Caco-2 (cell line): ENCODE measurements around the gene ELAVL1. TPM values are rescaled to one million over a fixed set of nuclear protein-coding genes. Genes with fewer than 3 reads are reported as not detected.

Experiments
- BruUV-seq: library from RNA; stranded (reverse); fragments of 400-500 nt; replicated peaks from 2 replicates; lab custom pipeline; 2021; lab: Mats Ljungman, UMichigan
- CTCF ChIA-PET: fragments of 300-600 bp; sonication (Branson Sonifier 250); formaldehyde crosslinking; loops from one replicate; lab custom pipeline; 2022; ENCODE audit warnings: antibody characterized with exemption; lab: Charles Lee
- POLR2A ChIA-PET: fragments of 300-600 bp; sonication (Branson Sonifier 250); formaldehyde crosslinking; loops from one replicate; lab custom pipeline; 2022; ENCODE audit warnings: antibody characterized with exemption; lab: Charles Lee
- DNase-seq, 2 experiments: peaks; one replicate each; pipeline versions ENCODE4 v3.0.0 to v3.0.0-alpha.2; 2020 to 2022
- H3K27me3 ChIP-seq: replicated peaks from 2 replicates; pipeline ENCODE4 v1.6.0; 2011; ENCODE audit warnings: low read length; ENCODE audit not compliant: control insufficient read depth, insufficient read depth
- H3K36me3 ChIP-seq: 2 replicates; pipeline ENCODE4 v1.5.1; 2011; ENCODE audit warnings: low read length; ENCODE audit not compliant: control insufficient read depth, insufficient read depth
- H3K4me1 ChIP-seq: fragments of 250-450 bp; sonication (Bioruptor Pico); 2 replicates; pipeline ENCODE4 v1.5.1; 2020; ENCODE audit warnings: mild to moderate bottlenecking
- H3K4me3 ChIP-seq: 2 replicates; pipeline ENCODE4 v1.5.1; 2011; ENCODE audit warnings: low read depth, mild to moderate bottlenecking, control low read depth, low read length
- H3K9me3 ChIP-seq: fragments of 250-450 bp; sonication (Bioruptor Pico); 2 replicates; pipeline ENCODE4 v1.5.1; 2020; ENCODE audit warnings: mild to moderate bottlenecking, moderate library complexity
- H3K27ac Mint-ChIP-seq: one replicate; pipeline ENCODE4 v1.8.0; 2022; ENCODE audit warnings: mixed read lengths; ENCODE audit not compliant: unreplicated experiment
- H3K27me3 Mint-ChIP-seq: one replicate; pipeline ENCODE4 v1.8.0; 2022; ENCODE audit warnings: mixed read lengths; ENCODE audit not compliant: insufficient read depth, unreplicated experiment
- H3K36me3 Mint-ChIP-seq: one replicate; pipeline ENCODE4 v1.8.0; 2022; ENCODE audit warnings: mild to moderate bottlenecking, mixed read lengths; ENCODE audit not compliant: insufficient read depth, unreplicated experiment
- H3K4me1 Mint-ChIP-seq: one replicate; pipeline ENCODE4 v1.8.0; 2022; ENCODE audit warnings: low read depth, mixed read lengths; ENCODE audit not compliant: unreplicated experiment
- H3K4me3 Mint-ChIP-seq: one replicate; pipeline ENCODE4 v1.8.0; 2022; ENCODE audit warnings: mild to moderate bottlenecking, moderate library complexity, mixed read lengths; ENCODE audit not compliant: unreplicated experiment
- H3K9me3 Mint-ChIP-seq: one replicate; pipeline ENCODE4 v1.8.0; 2022; ENCODE audit warnings: mixed read lengths; ENCODE audit not compliant: unreplicated experiment
- CTCF ChIP-seq, 2 experiments: fragments of 200-600 bp in 1 of 2; IDR thresholded peaks; 1 replicate in 1 of 2; 2 replicates in 1 of 2; pipeline versions ENCODE4 v1.5.1 to v1.8.0; 2011 to 2022; ENCODE audit warnings: antibody characterized with exemption in 1 of 2, control low read depth in 1 of 2, inconsistent platforms in 1 of 2, low read depth in 1 of 2, low read length in 1 of 2, mild to moderate bottlenecking in 1 of 2, moderate library complexity in 1 of 2; ENCODE audit not compliant: insufficient read depth in 1 of 2, severe bottlenecking in 1 of 2, unreplicated experiment in 1 of 2
- intact Hi-C: fragments of 100-400 bp; cut with micrococcal nuclease; formaldehyde crosslinking; loops from one replicate; pipeline ENCODE4 v1.10.0; 2022; ENCODE audit not compliant: unreplicated experiment
- total RNA-seq: library from RNA; stranded (reverse); gene quantifications from 2 replicates; pipeline ENCODE4 v1.2.3, GENCODE V29; 2022

ELAVL1 gene
- total RNA-seq, 1 experiment from 2014 or later: 117 TPM

- Mint-ChIP-seq H3K36me3 (peaks cover 97% of the 10 kb centered on the region), H3K9me3 (no peaks in the 10 kb centered on the region), H3K4me1 (peaks cover 9% of the 10 kb centered on the region), H3K27me3 (no peaks in the 10 kb centered on the region), H3K4me3 (no peak overlapping the region), H3K27ac (peak overlapping the region; percentile 39)
- no peak for TF ChIP-seq CTCF (IDR thresholded peaks at IDR 0.05; ENCODE audit: insufficient read depth in 1 of 2, low read depth in 1 of 2, low read length in 1 of 2, severe bottlenecking in 1 of 2, unreplicated experiment in 1 of 2)
- intact Hi-C loops: no loop called here
- BruUV-seq: no TSS peak
- DNase-seq: no peak
- CTCF ChIA-PET: no interaction called here
- no peak overlapping the region for H3K4me3 ChIP-seq
- H3K9me3 ChIP-seq: no peaks in the 10 kb centered on the region
- no peaks in the 10 kb centered on the region for H3K4me1 ChIP-seq
- POLR2A ChIA-PET: no interaction called here
- H3K27me3 ChIP-seq: no peaks in the 10 kb centered on the region
- no peaks in the 10 kb centered on the region; the same call in 1 of the 2 replicates for H3K36me3 ChIP-seq
Observed at GRCh38 chr19:7983286-7983950, 22.0 kb downstream of the ELAVL1 start.

GRCh38 chr19:7982651-7983099 lies 22.8 kb downstream of the ELAVL1 start:
- ChIA-PET CTCF (no interaction called here), POLR2A (no interaction called here)
- DNase-seq: no peak
- no peaks in the 10 kb centered on the region for H3K27me3 Mint-ChIP-seq
- H3K4me3 Mint-ChIP-seq: no peak overlapping the region
- no peaks in the 10 kb centered on the region; the same call in 1 of the 2 replicates for H3K36me3 ChIP-seq
- H3K4me1 Mint-ChIP-seq: peaks cover 1% of the 10 kb centered on the region
- H3K27me3 ChIP-seq: no peaks in the 10 kb centered on the region
- no peaks in the 10 kb centered on the region for H3K9me3 Mint-ChIP-seq
- intact Hi-C loops: no loop called here
- no peaks in the 10 kb centered on the region for H3K9me3 ChIP-seq
- H3K36me3 Mint-ChIP-seq: peaks cover 97% of the 10 kb centered on the region
- H3K4me3 ChIP-seq: no peak overlapping the region
- TF ChIP-seq CTCF (IDR thresholded peaks at IDR 0.05; ENCODE audit: insufficient read depth in 1 of 2, low read depth in 1 of 2, low read length in 1 of 2, severe bottlenecking in 1 of 2, unreplicated experiment in 1 of 2): no peak
- no peaks in the 10 kb centered on the region for H3K4me1 ChIP-seq
- no peak overlapping the region for H3K27ac Mint-ChIP-seq
- BruUV-seq: no TSS peak

- ChIA-PET POLR2A (no interaction called here), CTCF (no interaction called here)
- Mint-ChIP-seq H3K9me3 (no peaks in the 10 kb centered on the region), H3K36me3 (peaks cover 97% of the 10 kb centered on the region), H3K4me1 (no peaks in the 10 kb centered on the region), H3K27ac (no peak overlapping the region), H3K4me3 (no peak overlapping the region), H3K27me3 (no peaks in the 10 kb centered on the region)
- TF ChIP-seq CTCF (IDR thresholded peaks at IDR 0.05; ENCODE audit: insufficient read depth in 1 of 2, low read depth in 1 of 2, low read length in 1 of 2, severe bottlenecking in 1 of 2, unreplicated experiment in 1 of 2): no peak
- no peaks in the 10 kb centered on the region for H3K9me3 ChIP-seq
- no TSS peak for BruUV-seq
- no peak for DNase-seq
- no peak overlapping the region for H3K4me3 ChIP-seq
- intact Hi-C loops: no loop called here
- no peaks in the 10 kb centered on the region for H3K4me1 ChIP-seq
- no peaks in the 10 kb centered on the region for H3K27me3 ChIP-seq
- no peaks in the 10 kb centered on the region; the same call in 1 of the 2 replicates for H3K36me3 ChIP-seq
Observed at GRCh38 chr19:7982103-7982502, 23.3 kb downstream of the ELAVL1 start.
